Inferior parietal cortex (tissue), 1 donor: ENCODE measurements around the gene TRIM13.
"Not testable (repeated sequence)": the region's sequence is repeated elsewhere in the genome, so short reads cannot be mapped to it uniquely, and the experiment has no call there.

Source experiments
- DNase-seq: peaks from one replicate; pipeline ENCODE4 v3.0.0-alpha.2; 2016; ENCODE audit errors: extremely low spot score

The TRIM13 gene

DNA sequence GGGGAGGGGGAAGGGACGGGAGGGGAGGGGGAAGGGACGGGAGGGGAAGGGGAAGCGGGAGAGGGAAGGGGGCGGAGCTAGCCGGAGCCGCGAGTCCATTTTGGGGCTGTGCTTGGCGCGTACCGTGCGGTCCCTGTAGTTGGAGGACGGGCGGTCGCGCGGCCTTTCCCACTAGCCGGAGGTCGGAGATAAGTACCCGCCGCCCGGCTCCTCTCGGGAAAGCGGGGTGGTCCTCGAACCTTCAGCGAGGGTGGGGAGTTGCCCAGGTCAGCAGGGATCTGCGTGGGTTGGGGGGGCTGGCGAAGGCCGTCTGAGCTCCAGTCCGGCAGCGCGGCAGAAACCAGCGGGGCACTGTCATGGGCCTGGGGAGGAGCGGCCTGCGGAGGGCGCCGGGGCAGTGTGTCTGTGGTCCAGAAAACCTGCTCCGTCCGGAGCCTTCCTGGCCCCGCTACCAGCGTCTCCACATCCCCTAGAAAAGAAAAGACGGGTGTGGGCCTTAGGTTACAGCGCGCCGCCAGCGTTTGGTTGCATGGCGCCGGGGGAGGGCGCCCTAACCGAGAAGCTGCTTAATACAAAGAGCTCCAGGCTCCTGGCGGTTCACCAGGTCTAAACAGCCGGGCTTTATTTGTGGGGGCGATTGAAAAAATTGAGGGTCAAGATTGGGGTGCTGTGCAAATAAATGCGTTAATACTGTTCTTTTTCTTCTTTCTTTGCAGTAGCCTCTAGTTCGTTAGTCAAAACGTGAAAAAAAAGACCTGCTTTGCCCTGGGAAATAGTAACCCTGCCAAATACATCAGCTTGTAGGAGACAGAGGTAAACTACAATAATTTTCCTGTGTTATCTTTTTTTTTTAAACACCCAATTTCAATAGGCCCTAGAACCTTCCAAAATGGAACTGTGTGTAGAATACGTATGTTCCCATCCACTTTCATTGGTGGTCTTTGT, at the start of gene TRIM13:
Gene TRIM13, plus strand, starts transcription at position 92 of the 945 bp plus-strand sequence. CDS start 14,899 bp downstream, outside the sequence.
- DNase-seq = peak; percentile 90

DNA sequence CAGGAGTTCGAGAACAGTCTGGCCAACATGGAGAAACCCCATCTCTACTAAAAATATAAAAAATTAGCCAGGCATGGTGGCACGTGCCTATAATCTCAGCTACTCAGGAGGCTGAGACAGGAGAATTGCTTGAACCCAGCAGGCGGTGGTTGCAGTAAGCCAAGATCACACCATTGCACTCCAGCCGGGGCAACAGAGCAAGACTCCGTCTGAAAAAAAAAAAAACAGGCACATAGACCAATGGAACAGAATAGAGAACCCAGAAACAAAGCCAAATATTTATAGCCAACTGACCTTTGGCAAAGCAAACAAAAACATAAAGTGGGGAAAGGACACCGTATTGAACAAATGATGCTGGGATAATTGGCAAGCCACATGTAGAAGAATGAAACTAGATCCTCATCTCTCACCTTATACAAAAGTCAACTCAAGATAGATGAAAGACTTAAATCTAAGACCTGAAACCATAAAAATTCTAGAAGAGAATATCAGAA, 48.0 kb upstream of the TRIM13 start:
- not testable (repeated sequence) for DNase-seq

DNA sequence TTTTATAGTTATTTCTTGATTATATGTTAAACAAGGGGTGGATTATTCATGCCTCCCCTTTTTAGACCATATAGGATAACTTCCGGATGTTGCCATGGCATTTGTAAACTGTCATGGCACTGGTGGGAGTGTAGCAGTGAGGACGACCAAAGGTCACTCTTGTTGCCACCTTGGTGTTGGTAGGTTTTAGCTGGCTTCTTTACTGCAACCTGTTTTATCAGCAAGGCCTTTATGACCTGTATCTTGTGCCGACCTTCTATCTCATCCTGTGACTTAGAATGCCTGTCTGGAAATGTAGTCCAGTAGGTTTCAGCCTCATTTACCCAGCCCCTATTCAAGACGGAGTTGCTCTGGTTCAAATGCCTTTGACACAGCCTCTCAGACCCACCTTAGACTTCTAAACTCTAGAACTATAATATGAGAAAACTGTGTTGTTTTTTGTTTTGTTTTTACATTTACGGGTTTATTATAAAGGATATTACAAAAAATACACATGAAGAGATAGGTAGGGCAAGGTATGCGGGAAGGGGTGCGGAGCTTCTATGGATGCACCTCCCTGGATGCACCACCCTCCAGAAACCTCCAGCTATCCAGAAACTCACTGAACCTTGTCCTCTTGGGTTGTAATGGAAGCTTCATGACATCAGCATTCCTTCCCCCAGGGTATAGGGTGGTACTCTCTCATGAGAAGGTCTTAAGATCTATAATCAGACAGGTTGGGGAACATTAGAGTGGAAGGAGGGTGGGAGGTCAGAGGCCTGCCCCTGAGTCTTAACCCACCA, 44.9 kb upstream of the TRIM13 start:
- DNase-seq = no peak

GRCh38 chr13:49953560-49953959, 43.3 kb upstream of the TRIM13 start:
- DNase-seq = no peak

- no peak for DNase-seq
Observed at GRCh38 chr13:49954674-49955455, 42.0 kb upstream of the TRIM13 start.

- DNase-seq = no peak
Observed at GRCh38 chr13:49956131-49956530, 40.7 kb upstream of the TRIM13 start.

DNA sequence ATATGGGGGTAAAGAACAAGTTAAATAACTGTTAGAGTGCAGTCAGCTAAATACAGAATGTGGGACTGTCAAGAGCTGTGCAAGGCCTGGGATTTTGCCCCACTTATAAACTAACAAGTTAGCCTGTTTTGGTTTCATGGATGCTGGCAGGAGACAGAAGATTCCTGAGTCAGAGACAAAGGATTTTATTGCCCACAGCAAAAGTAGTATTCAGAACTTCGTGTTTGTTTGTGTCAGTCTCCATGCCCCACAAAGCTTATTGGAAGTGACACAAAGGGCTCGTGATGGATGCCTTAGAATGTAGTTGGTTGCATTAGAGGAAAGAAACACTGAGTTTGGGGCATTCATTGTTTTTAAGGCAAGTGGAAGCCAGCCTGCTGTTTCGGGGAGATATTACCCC, 38.5 kb upstream of the TRIM13 start:
- DNase-seq = no peak

DNA sequence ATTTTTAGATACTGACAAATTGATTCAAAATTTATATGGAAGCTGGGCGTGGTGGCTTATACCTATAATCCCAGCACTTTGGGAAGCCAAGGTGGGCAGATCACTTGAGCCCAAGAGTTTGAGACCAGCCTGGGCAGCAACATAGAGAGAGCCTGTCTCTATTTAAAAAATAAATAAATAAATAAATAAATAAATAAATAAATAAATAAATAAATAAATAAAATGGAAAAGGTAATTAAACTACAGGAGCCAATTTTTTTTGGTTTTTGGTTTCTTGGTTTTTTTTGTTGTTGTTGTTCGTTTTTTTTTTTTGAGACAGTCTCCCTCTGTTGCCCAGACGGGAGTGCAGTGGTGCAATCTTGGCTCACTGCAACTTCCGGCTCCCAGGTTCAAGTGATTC, 29.4 kb upstream of the TRIM13 start:
- DNase-seq = no peak

DNA sequence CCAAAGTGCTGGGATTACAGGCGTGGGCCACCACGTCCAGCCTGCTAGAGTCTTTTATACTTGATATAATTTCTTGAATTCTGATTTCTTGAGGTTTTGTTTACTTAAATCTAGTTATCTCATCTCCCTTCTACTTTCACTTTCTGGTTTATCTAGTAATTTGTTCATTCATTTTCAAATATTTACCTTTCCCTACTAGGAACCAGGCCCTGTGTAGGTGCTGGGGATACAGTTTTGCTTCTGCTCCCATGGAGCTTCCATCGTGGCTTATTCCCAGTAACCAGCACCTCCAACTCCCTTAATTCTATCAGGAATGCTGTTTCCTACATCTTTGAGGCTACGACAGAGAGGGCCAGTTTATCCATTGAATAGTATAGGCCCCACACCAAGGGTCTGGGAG, 24.1 kb upstream of the TRIM13 start:
- DNase-seq = no peak

DNA sequence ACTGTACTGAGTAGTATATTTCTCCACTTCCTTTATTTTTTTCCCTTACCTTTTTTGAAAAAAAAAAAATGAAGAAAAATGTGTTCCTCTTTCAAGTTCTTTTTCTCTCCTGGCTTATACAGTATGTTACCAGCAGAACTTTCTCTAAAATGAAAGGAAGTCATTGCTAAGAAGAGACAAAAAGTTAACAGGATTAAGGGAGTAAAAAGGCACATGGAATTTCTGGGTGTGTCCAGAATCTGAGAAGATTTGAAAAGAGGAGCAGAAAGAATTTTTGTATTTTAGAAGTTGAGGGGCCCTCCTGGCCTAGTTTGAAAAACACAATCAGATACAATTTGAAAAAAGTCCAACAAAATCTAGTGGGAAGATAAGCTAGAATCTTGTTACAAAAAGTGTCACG, 21.0 kb upstream of the TRIM13 start:
- no peak for DNase-seq

DNA sequence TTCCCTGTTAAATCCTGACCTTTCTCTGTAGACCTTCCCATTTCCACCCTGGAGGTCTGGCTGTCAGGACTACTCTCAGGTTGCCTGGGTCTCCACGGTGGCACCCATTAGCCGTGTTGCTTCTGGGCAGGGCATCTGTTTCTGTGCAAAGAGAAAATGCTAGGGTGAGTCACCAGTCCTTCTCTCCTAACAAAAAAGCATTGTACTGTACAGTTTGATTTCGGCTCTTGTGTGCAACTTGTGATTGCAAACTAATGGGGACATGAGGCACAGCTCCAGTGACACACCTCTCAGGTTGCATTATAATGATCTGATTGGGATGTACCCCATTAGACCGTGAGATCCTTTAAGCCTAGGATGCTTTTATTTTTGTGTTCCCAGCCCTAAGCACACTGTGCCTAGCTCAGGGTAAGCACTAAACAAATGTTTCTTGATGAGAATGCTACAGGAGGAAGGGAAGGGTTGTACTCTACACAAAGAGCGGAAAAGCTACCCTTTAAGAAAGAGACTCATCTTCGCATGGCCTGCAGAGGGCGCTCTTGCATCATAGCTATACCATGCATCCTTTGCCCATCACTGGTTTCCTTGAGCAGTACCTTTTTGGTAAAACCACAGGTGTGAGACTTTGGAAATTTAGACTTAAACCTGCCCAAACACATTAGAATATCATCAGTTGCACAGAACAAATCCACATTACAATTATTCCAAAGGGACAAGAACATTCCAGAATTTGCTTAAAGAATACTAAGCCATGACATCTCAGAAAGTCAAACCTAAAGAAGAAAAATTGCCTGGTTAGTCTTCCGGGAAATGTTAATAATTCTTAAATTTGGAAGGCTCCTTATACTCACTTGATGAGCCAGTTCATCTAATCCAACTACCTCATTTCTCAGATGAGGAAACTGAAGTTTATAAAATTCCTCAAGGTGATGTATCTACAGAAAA, 20.3 kb upstream of the TRIM13 start:
- peak; percentile 87 for DNase-seq

GRCh38 chr13:49977992-49978391, 18.9 kb upstream of the TRIM13 start:
- no peak for DNase-seq

DNA sequence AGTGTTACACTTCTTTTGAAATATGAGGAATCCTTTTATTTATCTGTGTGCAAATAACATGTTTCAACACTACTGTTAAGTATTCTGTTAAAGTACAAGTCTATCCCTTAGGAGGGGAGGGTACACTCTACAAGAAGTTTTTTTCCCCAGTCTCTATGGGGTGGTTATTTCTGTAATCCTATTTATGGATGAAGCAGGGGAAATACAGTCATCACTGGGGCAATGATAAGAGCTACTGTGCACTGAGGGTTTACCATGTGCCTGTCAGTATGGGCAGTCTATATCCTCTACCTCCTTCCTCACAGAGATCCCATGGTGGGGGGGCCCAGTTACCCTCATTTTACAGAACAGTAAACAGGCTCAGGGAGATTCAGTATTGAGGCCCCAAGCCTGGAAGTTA, 16.6 kb upstream of the TRIM13 start:
- DNase-seq = no peak

DNA sequence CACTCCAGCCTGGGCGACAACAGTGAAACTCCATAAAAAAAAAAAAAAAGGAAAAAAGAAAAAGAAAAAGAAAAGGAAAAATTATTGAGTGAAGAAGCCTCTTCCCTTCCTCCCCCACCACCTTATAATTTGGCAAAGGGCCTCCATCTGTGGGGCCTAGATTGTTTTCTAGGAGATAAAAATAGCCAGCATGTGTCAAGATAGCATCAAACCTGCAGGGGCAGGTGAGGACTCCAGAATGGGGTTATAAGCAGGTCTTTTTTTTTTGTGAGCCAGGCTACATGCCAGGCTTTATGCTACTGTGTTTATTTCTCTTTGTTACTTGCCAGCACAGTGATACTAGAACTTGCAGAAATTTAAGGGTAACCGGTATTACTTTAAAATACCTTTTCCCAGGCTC, 11.7 kb upstream of the TRIM13 start:
- no peak for DNase-seq

DNA sequence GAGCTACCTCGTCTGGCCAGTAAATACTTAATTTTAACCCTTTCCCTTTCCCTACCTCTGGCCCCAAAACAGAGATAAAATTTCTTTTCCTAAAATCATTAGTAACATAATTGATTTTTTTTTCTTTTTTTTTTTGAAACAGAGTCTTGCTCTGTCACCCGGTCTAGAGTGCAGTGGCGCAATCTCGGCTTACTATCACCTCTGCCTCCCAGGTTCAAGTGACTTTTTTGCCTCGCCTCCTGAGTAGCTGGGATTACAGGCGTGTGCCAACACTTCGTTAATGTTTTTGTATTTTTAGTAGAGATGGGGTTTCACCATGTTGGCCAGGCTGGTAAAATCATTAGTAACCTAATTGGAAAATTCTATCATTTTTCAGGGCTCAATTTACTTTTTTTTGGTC, 10.4 kb upstream of the TRIM13 start:
- DNase-seq = no peak

DNA sequence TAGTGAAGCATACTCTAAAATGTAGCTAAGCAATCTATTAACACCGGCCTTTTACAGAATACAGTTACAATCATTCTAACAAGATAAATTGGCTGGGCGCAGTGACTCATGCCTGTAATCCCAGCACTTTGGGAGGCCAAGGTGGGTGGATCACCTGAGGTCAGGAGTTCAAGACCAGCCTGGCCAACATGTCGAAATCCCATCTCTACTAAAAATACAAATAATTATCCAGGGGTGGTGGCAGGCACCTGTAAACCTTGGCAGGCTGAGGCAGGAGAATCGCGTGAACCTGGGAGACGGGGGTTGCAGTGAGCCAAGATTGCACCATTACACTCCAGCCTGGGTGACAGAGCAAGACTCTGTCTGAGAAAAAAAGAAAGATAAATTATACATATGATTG, 6.2 kb upstream of the TRIM13 start:
- not testable (repeated sequence) for DNase-seq

DNA sequence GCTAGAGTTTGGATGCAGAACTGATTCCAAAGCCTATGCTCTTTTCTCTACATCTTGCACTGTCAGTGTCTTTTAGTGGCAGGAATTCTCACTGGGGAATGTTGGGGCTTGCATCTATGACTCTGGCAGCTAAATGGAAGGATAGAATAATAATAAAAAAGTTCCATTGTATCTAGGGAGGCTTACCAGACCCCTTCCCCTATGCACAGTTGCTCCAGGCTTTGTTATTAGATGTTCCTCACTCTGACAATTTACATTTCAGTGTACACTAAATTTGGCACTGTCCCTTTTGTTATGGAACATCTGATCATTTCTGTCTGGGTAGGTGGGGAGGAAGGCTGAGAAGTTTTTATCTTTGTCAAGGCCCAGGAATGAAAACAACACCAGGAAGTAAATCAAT, 3.7 kb upstream of the TRIM13 start:
- no peak for DNase-seq

DNA sequence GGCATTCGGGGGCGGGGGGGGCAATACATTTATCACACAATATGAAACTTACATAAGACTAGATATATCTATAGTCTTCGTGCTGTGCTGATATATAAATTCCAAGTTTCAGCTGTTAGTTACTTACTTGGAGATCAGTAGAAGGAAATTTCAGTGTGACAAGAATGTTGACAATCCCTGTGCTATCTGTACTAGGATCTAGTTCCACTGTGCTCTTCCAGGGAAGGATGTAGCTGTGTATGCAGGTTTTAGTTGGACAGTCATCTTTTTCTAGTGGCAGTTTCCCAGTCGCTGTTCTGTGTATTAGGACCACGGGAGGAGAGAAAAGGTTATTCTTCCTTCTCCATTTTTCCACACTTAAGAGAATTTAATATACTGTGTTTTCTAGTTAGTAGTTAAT, 3.2 kb upstream of the TRIM13 start:
- no peak for DNase-seq

DNA sequence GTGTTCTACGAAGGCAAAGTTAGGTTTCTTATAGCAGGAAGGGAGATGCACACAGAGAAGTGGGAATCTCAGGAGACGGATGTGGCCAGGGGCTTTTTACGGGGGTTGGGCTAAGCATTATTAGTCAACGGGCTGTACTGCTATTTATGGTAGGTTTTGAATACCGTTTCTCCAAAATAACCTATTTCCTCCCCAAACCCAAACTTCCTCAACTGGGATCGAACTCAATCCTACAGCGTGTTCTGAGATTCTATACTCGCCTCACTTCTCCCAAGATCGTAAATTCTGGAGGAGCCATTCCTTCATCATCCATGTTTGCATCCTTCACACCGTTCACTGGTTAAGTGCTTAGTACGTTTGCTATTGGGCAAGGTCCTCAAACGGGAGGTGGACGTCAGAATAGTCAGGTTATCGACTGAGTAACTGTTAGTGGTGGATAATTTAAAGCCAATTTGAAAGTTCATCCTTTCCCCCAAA, 1.2 kb upstream of the TRIM13 start:
- DNase-seq = peak; percentile 37

- DNase-seq = peak; percentile 73
Observed at GRCh38 chr13:49996161-49996915, 504 bp upstream of the TRIM13 start.
